HG02943 (cell line): ENCODE measurements around the gene ARRDC1.

Experiments used
- ATAC-seq: cut with Tn5 transposase; IDR thresholded peaks from one replicate; pipeline ENCODE4 v1.9.1; 2021; ENCODE audit warnings: mild to moderate bottlenecking, low read depth, moderate library complexity; ENCODE audit not compliant: unreplicated experiment

The ARRDC1 gene

DNA sequence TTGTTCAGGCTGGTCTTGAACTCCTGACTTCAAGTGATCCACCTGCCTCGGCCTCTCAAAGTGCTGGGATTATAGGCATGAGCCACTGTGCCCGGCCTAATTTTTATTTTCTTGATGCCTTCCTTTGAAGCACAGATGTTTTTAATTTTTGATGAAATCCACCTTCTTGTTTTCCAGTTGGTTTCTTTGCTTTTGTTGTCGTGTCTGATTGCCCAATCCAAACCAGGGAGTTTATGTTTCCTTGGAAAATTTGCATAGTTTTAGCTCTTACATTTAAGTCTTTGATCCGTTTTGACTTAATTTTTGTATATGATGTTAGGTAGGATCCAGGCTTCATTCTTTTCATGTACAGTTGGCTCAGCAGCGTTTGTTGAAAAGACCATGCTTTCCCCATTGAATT is 28.5 kb downstream of the ARRDC1 start:
- ATAC-seq, result no peak

DNA sequence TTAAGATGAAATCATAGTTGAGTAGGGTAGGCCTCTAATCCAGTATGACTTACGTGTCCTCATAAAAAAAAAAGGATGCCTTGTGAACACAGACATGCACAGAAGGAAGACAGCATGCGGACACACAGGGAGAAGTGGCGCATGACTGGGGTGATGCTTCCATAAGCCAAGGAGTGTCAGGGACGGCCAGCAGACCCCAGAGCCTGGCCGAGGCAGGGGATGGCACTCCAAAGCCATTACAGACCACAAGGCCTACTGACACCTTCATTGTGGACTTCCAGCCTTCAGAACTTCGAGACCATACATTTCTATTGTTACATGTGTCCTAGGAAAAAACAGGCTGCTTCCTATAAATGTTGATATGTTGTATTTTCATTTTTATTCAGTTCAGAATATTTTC is 33.2 kb downstream of the ARRDC1 start:
- ATAC-seq, result no peak

DNA sequence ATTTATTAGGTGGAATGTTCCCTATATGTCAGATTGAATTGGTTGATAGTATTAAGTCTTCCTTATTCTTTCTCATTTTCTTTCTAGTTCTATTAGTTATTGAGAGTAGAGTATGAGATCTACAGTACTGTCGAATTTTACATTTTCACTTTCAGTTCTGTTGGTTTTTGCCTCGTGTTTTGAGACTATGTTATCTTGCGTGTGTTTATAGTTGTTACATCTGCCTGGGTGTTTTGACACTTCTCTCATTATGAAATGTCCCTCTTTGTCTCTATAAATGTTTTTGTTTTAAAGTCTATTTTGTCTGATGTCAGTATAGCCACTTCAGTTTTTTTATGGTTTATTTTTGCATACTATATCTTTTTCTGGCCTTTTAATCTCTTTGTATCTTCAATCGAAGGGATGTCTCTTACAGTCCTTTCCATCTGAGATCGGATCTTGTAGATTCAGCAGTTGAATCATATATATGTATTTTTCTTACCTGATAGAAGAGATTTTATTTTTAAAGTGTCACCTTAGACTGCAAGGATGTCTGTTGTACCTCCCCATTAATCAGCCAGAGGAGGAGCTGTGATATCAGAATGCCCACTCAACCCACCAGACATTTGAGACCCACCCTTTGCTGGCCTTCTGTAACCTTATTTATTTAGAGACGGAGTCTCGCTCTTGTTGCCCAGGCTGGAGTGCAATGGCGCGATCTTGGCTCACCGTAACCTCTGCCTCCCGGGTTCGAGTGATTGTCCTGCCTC is 34.0 kb downstream of the ARRDC1 start:
- no peak for ATAC-seq

DNA sequence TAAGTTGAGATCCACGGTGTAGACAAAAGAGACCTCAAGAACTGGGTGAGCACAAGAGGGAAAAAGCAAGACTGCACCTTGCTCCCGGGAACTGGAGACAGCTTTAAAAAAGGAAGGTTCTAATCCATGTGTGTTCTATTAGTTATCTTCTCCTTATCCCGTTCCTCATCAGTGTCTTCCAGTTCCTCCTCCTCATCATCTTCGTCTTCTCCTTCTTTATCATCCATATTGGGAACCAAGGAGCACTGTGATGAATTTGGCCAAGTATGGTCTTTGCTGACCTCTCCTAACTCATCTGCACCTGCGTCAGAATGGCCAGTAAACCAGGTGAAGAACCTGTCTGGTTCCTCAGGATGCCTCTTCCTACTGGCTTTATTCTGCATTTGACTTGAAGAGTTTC is 35.4 kb downstream of the ARRDC1 start:
- ATAC-seq, result no peak

DNA sequence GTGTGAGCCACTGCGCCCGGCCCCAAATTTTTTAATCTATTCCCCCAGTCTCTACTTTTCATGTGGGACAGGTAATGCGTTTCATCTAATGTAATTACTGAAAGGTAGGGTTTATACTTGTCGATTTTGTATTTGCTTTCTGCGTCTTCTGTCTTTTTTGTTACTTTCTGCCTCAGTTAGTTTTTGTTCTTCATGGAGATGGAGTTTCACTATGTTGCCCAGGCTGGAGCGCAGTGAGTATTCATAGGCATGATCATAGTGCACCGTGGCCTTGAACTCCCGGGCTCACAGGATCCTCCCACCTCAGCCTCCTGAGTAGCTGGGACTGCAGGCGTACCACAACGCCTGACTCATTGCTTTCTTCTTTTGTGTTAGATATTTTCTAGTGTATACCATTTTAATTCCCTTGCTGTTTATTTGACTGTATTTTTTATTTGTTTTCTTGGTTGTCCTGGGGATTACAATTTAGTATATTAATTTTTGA is 36.7 kb downstream of the ARRDC1 start:
- no peak for ATAC-seq

DNA sequence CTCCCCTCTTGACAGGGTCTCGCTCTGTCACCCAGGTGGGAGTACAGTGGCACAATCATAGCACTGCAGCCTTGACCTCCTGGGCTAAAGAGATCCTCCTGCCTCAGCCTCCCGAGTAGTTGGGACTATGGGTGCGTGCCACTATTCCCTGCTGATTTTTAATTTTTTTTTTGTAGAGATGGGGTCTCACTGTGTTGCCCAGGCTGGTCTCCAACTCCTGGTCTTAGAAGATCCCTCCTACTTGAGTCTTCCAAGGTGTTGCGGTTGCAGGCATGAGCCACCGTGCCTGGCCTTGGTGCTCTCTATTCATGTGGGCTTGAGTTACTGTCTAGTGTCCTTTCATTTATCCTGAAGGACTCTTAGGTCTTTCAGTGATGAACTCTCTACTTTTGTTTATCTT is 37.4 kb downstream of the ARRDC1 start:
- ATAC-seq, result no peak

DNA sequence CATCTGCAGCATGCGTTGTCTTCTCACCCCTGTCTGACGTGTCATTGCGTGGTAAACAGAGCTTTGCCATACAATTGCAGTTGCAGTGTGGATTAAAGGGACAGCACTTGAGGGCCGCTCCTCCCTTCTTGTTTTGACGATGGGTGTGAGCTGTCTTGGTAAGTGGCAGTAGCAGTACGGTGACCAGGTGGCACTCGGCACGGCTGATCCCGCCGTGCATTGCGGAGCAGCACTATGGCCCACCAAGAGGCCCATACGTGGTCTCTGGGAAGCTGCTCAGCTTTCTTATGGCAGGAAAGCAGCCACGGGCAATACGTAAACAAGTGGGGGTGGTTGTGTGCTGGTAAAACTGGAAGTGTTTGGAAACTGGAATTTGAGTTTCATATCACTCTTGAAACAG is 38.4 kb downstream of the ARRDC1 start:
- no peak for ATAC-seq

DNA sequence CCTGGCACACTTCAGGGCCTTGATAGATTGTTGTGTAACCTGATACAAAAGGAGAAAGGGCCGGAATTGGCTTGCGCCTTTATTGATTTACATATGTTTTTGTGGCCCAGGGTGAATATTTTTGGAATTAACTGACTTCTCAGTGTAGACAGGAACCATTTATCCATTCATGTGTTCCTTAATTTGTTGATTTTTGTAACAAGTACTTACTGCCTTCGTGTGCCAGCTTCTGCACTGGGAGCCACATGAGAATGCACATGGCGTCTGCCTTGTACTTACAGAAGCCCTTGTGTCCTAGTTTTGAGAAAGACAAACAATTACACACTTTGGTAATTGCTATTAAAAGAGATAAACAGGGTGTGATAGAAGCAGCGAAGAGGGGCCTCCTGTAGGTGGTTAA is 39.7 kb downstream of the ARRDC1 start:
- ATAC-seq, result no peak

DNA sequence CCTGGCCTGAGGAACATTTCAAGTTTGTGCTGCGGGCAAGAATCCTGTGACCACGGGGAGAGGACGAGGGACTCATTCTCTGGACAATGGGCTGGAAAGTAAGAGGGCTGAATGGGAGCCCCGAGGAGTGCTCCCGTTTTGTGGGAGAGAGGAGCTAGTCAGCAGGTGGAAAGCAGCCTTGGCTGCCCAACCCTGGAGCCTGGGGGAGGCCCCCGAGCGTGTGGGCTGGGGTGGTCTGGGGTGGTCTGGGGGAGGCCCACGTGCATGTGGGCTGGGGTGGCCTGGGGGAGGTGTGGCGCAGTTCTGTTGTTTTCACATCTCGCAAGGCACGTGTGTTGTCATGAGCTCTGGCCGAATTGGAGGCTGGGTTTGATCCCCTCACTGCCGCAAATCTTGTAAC is 40.9 kb downstream of the ARRDC1 start:
- ATAC-seq, result no peak

DNA sequence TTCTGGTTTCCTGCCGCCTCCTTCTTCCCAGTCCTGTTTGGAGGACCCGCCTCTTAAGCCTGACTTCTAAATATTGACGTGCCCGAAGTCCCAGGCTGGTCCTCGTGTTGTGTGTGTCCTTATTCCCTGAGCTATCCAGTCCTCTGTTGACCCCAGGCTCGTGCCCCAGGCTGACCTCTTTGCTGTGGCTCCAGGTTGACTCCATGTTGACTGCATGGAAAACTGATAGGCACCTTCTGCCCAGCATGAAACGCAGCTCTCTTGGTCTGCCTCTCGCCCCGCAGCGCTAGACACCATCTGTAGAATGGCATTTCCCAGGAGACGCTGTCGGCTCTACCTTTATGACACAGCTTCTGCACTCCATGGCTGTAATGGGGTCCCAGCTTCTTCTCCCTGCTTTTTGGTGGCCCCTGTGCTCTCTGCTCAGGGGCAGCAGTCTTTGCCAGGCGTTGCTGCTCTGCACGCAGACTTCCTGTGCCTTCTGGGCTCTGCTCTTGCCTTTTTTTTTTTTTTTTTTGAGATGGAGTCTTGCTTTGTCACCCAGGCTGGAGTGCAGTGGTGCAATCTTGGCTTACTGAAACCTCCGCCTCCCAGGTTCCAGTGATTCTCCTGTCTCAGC is 41.7 kb downstream of the ARRDC1 start:
- ATAC-seq, result no peak

DNA sequence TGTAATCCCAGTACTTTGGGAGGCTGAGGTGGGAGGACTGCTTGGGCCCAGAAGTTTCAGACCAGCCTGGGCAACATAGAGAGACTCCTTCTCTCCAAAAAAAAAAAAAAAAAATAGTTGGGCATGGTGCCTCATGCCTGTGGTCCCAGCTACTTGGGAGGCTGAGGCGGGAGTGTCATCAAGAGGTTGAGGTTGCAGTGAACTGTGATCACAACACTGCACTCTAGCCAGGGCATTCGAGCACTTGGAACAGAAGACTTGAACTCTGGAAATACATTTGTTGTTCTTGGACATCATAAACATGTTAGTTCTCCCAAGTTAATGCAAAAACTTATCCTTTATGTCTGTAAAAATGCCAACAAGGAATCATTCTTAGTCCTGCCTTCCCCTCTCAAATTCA is 42.9 kb downstream of the ARRDC1 start:
- no peak for ATAC-seq

DNA sequence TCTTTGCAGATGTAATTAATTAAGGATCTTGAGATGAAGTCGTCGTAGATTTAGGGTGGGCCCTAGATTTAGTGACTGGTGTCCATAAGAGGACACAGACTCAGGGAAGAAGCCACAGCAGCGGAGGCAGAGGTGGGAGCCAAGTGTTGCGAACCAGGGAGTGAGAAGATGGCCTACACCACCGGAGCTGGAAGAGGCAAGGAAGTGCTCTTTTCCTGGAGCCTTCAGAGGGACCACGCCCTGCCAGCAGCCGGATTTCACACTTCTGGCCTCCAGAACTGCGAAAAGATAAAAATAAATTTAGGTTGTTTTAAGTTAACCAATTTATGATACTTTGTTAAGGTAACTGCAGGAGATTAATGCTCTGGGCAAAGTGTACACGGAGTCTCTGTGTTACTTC is 44.1 kb downstream of the ARRDC1 start:
- ATAC-seq, result no peak

DNA sequence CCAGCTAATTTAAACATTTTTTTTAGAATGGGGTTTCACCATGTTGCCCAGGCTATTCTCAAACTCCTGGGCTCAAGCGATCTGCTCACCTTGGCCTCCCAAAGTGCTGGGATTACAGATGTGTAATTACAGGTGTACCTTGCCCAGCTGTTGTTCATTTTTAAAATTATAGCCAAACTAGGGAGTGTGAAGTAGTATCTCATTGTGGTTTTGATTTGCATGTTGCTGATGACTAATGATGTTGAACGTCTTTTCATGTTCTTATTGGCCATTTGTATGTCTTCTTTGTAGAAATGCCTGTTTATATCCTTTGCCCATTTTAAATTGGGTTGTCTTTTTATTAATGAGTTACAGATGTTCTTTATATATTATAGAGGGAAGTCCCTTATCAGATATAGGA is 44.8 kb downstream of the ARRDC1 start:
- ATAC-seq, result no peak

DNA sequence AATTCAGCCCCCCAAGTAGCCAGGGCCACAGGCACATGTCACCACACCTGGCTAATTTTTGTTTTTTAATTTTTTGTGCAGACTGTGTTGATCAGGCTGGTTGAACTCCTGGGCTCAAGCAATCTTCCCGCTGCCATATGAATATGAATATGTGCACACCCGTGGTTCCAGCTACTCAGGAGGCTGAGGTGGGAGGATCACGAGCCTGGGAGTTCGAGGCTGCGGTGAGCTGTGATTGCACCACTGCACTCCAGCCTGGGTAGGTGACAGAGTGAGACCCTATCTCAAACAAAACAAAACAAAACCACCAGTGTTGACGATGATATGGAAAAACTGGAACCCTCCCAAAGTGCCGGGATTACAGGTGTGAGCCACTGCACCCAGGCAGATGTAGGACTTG is 45.3 kb downstream of the ARRDC1 start:
- no peak for ATAC-seq

DNA sequence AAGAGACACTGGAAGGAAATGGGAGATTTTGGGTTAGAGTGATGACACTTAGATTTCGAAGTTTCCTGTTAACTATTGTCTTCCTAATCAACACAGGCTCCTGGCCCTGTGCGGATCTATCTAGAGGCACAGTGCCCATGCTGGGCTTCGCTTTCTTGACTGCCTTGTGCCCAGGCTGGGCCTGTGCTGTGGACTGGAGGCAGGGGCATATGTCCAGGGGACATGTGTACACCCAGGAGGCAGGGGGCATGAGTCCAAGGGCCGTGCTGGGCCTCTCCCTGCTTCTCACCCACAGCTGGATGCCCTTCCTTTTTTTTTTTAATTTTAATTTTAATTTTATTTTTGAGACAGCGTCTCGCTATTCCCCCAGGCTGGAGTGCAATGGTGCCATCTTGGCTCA is 50.9 kb downstream of the ARRDC1 start:
- no peak for ATAC-seq

DNA sequence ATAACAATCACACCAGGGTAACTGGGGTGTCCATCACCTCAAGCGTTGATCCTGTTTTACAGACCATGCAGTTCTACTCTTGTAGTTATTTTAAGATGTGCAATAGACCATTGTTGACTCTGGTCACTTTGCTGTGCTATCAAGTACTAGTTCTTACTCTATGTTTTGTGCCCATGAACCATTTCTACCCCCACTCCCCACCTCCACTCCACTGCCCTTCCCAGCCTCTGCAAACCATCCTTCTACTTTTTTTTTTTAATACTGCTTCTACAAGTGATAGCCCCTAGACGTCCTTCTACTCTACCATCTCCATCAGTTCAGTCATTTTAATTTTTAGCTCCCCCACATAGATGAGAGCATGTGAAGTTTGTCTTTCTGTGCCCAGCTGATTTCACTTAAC is 52.1 kb downstream of the ARRDC1 start:
- no peak for ATAC-seq

DNA sequence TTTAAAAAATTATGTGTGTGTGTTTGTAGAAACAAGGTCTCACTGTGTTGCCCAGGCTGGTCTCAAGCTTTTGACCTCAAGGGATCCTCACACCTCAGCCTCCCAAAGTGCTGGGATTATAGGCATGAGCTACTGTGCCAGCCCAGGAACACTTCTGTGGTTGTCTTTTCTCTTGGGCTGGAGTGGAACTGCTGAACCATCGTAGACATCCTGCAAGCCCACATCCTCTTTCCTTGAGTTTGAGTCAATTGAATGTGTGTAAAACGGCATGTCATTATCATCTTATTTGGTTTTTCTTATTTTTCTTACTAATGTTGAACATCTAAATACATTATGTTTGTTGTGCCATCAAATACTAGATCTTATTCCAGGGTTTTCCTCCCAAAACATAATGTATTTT is 53.3 kb downstream of the ARRDC1 start:
- no peak for ATAC-seq

DNA sequence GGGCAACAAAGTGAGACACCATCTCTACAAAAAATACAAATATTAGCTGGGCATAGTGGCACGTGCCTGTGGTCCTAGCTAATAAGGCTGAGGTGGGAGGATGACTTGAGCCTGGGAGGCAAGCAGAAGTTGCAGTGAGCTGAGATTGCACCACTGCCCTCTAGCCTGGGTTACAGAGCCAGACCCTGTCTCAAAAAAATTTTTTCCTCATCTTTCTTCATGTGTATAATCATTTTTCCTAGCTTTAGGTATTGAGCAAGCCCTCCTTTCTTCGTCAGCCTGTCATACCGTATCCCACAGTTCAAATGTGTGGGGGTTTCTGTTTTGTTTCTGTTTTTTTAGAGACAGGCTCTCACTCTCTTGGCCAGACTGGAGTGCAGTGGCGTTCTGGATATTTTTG is 54.7 kb downstream of the ARRDC1 start:
- ATAC-seq, result no peak

DNA sequence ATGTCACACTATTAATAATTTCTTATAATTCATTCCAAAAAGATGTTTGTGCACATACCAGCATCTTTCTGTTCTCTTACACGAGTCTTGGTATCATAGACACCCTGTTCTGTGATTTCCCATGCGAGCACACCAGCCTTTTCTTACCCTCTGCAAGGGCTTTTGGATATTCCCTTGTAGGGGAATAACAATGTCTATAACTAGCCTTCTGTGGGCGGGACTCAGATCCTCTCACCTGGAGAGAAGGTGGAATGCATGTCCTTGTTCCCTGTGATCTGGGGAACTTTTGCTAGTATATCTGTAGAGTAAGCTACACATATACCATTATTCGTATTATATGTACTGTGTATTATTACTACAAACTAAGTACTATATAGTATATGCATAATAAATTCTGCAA is 58.1 kb downstream of the ARRDC1 start:
- ATAC-seq, result no peak

DNA sequence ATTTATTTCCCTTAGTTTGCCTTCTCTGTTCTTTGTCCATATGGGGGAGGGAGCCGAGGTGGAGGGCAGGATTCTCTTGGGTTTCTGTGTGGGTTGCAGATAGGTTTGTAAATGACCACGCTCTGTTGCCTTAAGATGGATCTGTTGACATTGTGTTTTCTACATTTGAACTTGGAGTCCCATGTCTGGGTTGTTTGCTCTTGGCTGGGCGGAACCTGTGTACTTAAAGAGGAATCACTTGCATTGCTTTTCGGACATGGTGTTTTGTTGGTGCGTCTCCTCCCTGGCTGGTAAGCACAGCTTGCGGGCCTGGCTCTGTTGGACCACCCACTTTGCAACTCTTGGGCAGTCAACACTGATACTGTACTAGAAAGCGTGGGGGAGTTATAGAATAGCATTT is 59.2 kb downstream of the ARRDC1 start:
- no peak for ATAC-seq
